Activated CD8-positive, alpha-beta T cell treated with anti-CD3 and anti-CD28 coated beads, Interleukin-2, amount 10 ng/mL, durations not matched to agents 7 days and 5 days (primary cell): ENCODE data around the gene ZNF500. TPM values are rescaled to one million over a fixed set of nuclear protein-coding genes. Genes with fewer than 3 reads are reported as not detected.

Experiments used
- ATAC-seq: fragments of 150-1000 bp; cut with Tn5 transposase; one replicate; pipeline ENCODE4 v1.10.0; 2021; ENCODE audit warnings: moderate library complexity
- CTCF ChIA-PET: fragments of 350-600 bp; sonication (Branson Sonifier 250); formaldehyde crosslinking; loops from one replicate; lab custom pipeline; 2021; ENCODE audit warnings: antibody characterized with exemption; lab: Charles Lee
- POLR2A ChIA-PET: fragments of 350-600 bp; sonication (Branson Sonifier 250); formaldehyde crosslinking; loops from one replicate; lab custom pipeline; 2021; ENCODE audit warnings: antibody characterized with exemption; lab: Charles Lee
- DNase-seq: peaks from one replicate; pipeline ENCODE4 v3.0.0-alpha.2; 2020
- H3K27ac Mint-ChIP-seq: one replicate; pipeline ENCODE4 v1.8.0; 2021; ENCODE audit warnings: mild to moderate bottlenecking, mixed read lengths
- H3K27me3 Mint-ChIP-seq: one replicate; pipeline ENCODE4 v1.8.0; 2021; ENCODE audit warnings: low read depth, mixed read lengths
- H3K36me3 Mint-ChIP-seq: one replicate; pipeline ENCODE4 v1.8.0; 2021; ENCODE audit warnings: low read depth, mixed read lengths
- H3K4me1 Mint-ChIP-seq: one replicate; pipeline ENCODE4 v1.8.0; 2021; ENCODE audit warnings: low read depth, mixed read lengths
- H3K4me3 Mint-ChIP-seq: one replicate; pipeline ENCODE4 v1.8.0; 2021; ENCODE audit warnings: mild to moderate bottlenecking, mixed read lengths
- H3K9me3 Mint-ChIP-seq: one replicate; pipeline ENCODE4 v1.8.0; 2022; ENCODE audit warnings: mixed read lengths; ENCODE audit not compliant: insufficient read depth
- total RNA-seq, 2 experiments: library from RNA; stranded (reverse); gene quantifications; one replicate each; pipeline ENCODE4 v1.2.3, GENCODE V29; 2021

The ZNF500 gene
- total RNA-seq, 2 experiments from 2014 or later = 14.0 to 14.9 TPM

- ChIA-PET POLR2A (interaction anchor here (0.7 to 3.0 kb wide), 4 partner anchors 18 to 66 kb away, joined by 3 to 16 read pairs (median 8); partner anchors contain the start of genes ANKS3, DNAAF8 and ROGDI), CTCF (interaction anchor here (1.1 to 1.7 kb wide), 2 partner anchors 31 to 70 kb away, joined by 3 to 5 read pairs; partner anchors contain the start of gene DNAAF8)
- Mint-ChIP-seq H3K27me3 (no peaks in the 10 kb centered on the region), H3K27ac (peak overlapping the region; percentile 85), H3K36me3 (peaks cover 16% of the 10 kb centered on the region), H3K9me3 (no peaks in the 10 kb centered on the region), H3K4me1 (peaks cover 29% of the 10 kb centered on the region), H3K4me3 (peak overlapping the region; percentile 84)
- DNase-seq (no peak), ATAC-seq (no peak)
Observed at GRCh38 chr16:4765511-4766474, 1.2 kb downstream of the ZNF500 start.

- DNase-seq (no peak), ATAC-seq (no peak)
- ChIA-PET POLR2A (no interaction called here), CTCF (no interaction called here)
- H3K4me3 Mint-ChIP-seq = no peak overlapping the region
- H3K4me1 Mint-ChIP-seq = peaks cover 23% of the 10 kb centered on the region
- H3K27ac Mint-ChIP-seq = no peak overlapping the region
- no peaks in the 10 kb centered on the region for H3K9me3 Mint-ChIP-seq
- H3K36me3 Mint-ChIP-seq = peaks cover 27% of the 10 kb centered on the region
- H3K27me3 Mint-ChIP-seq = no peaks in the 10 kb centered on the region
Observed at GRCh38 chr16:4763791-4764190, 3.2 kb downstream of the ZNF500 start.

GRCh38 chr16:4762205-4762604 is 4.8 kb downstream of the ZNF500 start:
- H3K36me3 Mint-ChIP-seq = peaks cover 32% of the 10 kb centered on the region
- CTCF ChIA-PET = interaction anchor here (1.1 kb wide), 1 partner anchor 12 kb away, joined by 4 read pairs; no protein-coding TSS in a partner anchor

GRCh38 chr16:4760221-4760910 is 6.6 kb downstream of the ZNF500 start:
- H3K9me3 Mint-ChIP-seq = no peaks in the 10 kb centered on the region
- H3K27me3 Mint-ChIP-seq = no peaks in the 10 kb centered on the region

More at GRCh38 chr16:4762205-4762604, 4.8 kb downstream of the ZNF500 start:
- H3K27me3 Mint-ChIP-seq = no peaks in the 10 kb centered on the region
- no peak overlapping the region for H3K27ac Mint-ChIP-seq
- ATAC-seq = no peak
- no peak for DNase-seq
- H3K4me1 Mint-ChIP-seq = peaks cover 12% of the 10 kb centered on the region
- POLR2A ChIA-PET = interaction anchor here (0.6 kb wide), 1 partner anchor 241 kb away, joined by 4 read pairs; no protein-coding TSS in a partner anchor
- H3K4me3 Mint-ChIP-seq = no peak overlapping the region
- H3K9me3 Mint-ChIP-seq = no peaks in the 10 kb centered on the region

GRCh38 chr16:4755687-4756086 is 11.3 kb downstream of the ZNF500 start:
- DNase-seq (no peak), ATAC-seq (no peak)
- no peak overlapping the region for H3K27ac Mint-ChIP-seq
- H3K4me1 Mint-ChIP-seq = no peaks in the 10 kb centered on the region
- CTCF ChIA-PET = no interaction called here
- POLR2A ChIA-PET = no interaction called here
- H3K9me3 Mint-ChIP-seq = no peaks in the 10 kb centered on the region
- peaks cover 41% of the 10 kb centered on the region for H3K36me3 Mint-ChIP-seq
- no peak overlapping the region for H3K4me3 Mint-ChIP-seq
- no peaks in the 10 kb centered on the region for H3K27me3 Mint-ChIP-seq

More at GRCh38 chr16:4760221-4760910, 6.6 kb downstream of the ZNF500 start:
- Mint-ChIP-seq H3K4me3 (no peak overlapping the region), H3K27ac (no peak overlapping the region), H3K4me1 (no peaks in the 10 kb centered on the region), H3K36me3 (peaks cover 36% of the 10 kb centered on the region)
- DNase-seq (no peak), ATAC-seq (no peak)
- ChIA-PET POLR2A (interaction anchor here (1.2 to 1.7 kb wide), 2 partner anchors 26 to 30 kb away, joined by 4 read pairs; partner anchors contain the start of genes ANKS3 and DNAAF8), CTCF (no interaction called here)

- Mint-ChIP-seq H3K4me3 (no peak overlapping the region), H3K4me1 (no peaks in the 10 kb centered on the region), H3K27me3 (no peaks in the 10 kb centered on the region), H3K27ac (no peak overlapping the region), H3K36me3 (peaks cover 37% of the 10 kb centered on the region), H3K9me3 (no peaks in the 10 kb centered on the region)
- ChIA-PET CTCF (no interaction called here), POLR2A (no interaction called here)
- DNase-seq = no peak
- no peak for ATAC-seq
Observed at GRCh38 chr16:4754865-4755264, 12.1 kb downstream of the ZNF500 start.

- ChIA-PET CTCF (no interaction called here), POLR2A (no interaction called here)
- H3K9me3 Mint-ChIP-seq = no peaks in the 10 kb centered on the region
- H3K4me3 Mint-ChIP-seq = no peak overlapping the region
- peaks cover 7% of the 10 kb centered on the region for H3K4me1 Mint-ChIP-seq
- H3K27ac Mint-ChIP-seq = no peak overlapping the region
- ATAC-seq (no peak), DNase-seq (no peak)
- H3K36me3 Mint-ChIP-seq = peaks cover 26% of the 10 kb centered on the region
- H3K27me3 Mint-ChIP-seq = no peaks in the 10 kb centered on the region
Observed at GRCh38 chr16:4753227-4753626, 13.7 kb downstream of the ZNF500 start.

- Mint-ChIP-seq H3K9me3 (no peaks in the 10 kb centered on the region), H3K27ac (no peak overlapping the region), H3K36me3 (peaks cover 26% of the 10 kb centered on the region), H3K4me3 (no peak overlapping the region), H3K27me3 (no peaks in the 10 kb centered on the region), H3K4me1 (peaks cover 14% of the 10 kb centered on the region)
- no peak for DNase-seq
- POLR2A ChIA-PET = interaction anchor here (1.1 kb wide), 1 partner anchor 18 kb away, joined by 3 read pairs; the partner anchor contains the start of genes ANKS3 and DNAAF8
- CTCF ChIA-PET = no interaction called here
- ATAC-seq = no peak
Observed at GRCh38 chr16:4752351-4753100, 14.4 kb downstream of the ZNF500 start.

- CTCF ChIA-PET = interaction anchor here (1.2 kb wide), 1 partner anchor 12 kb away, joined by 4 read pairs; no protein-coding TSS in a partner anchor
- H3K4me1 Mint-ChIP-seq = peaks cover 20% of the 10 kb centered on the region
- H3K4me3 Mint-ChIP-seq = no peak overlapping the region
- H3K27ac Mint-ChIP-seq = no peak overlapping the region
- DNase-seq (no peak), ATAC-seq (no peak)
- H3K9me3 Mint-ChIP-seq = no peaks in the 10 kb centered on the region
- H3K36me3 Mint-ChIP-seq = peaks cover 24% of the 10 kb centered on the region
- POLR2A ChIA-PET = no interaction called here
- H3K27me3 Mint-ChIP-seq = no peaks in the 10 kb centered on the region
Observed at GRCh38 chr16:4750896-4751295, 16.1 kb downstream of the ZNF500 start.

- Mint-ChIP-seq H3K36me3 (peaks cover 14% of the 10 kb centered on the region), H3K27me3 (no peaks in the 10 kb centered on the region), H3K4me3 (no peak overlapping the region), H3K27ac (no peak overlapping the region), H3K4me1 (peaks cover 20% of the 10 kb centered on the region), H3K9me3 (no peaks in the 10 kb centered on the region)
- ATAC-seq = no peak
- DNase-seq = no peak
- POLR2A ChIA-PET = interaction anchor here (0.6 kb wide), 1 partner anchor 115 kb away, joined by 5 read pairs; no protein-coding TSS in a partner anchor
- CTCF ChIA-PET = interaction anchor here (1.2 kb wide), 1 partner anchor 13 kb away, joined by 4 read pairs; no protein-coding TSS in a partner anchor
Observed at GRCh38 chr16:4749700-4750257, 17.2 kb downstream of the ZNF500 start.
